AG04450 (cell line): Measurements from ENCODE around the gene ATG4D. TPM values are rescaled to one million over a fixed set of nuclear protein-coding genes. Genes with fewer than 3 reads are reported as not detected.

Experiments used
- CTCF ChIA-PET: fragments of 300-600, 350-600 bp; formaldehyde crosslinking; extraction: SDS; loops from one replicate; lab custom pipeline; 2022; ENCODE audit warnings: antibody characterized with exemption, inconsistent platforms; lab: Charles Lee
- POLR2A ChIA-PET: fragments of 350-600 bp; formaldehyde crosslinking; extraction: SDS; loops from one replicate; lab custom pipeline; 2021; ENCODE audit warnings: antibody characterized with exemption, inconsistent platforms; lab: Yijun Ruan, JAX
- DNase-seq: peaks from one replicate; pipeline ENCODE4 v3.0.0-alpha.2; 2011; ENCODE audit warnings: low read depth, low spot score
- H3K27ac ChIP-seq: one replicate; pipeline ENCODE4 v1.5.1; 2012; ENCODE audit warnings: low read depth, low read length, control low read depth
- H3K27me3 ChIP-seq: one replicate; pipeline ENCODE4 v1.6.0; 2012; ENCODE audit warnings: low read length; ENCODE audit not compliant: control insufficient read depth, insufficient read depth
- H3K4me3 ChIP-seq: 2 replicates; pipeline ENCODE4 v1.5.1; 2011; ENCODE audit warnings: mild to moderate bottlenecking, low read depth, low read length, control low read depth
- H3K9me3 ChIP-seq: 2 replicates; pipeline ENCODE4 v1.5.1; 2012; ENCODE audit warnings: low read length; ENCODE audit not compliant: control insufficient read depth, insufficient read depth
- CTCF ChIP-seq: IDR thresholded peaks from 2 replicates; pipeline ENCODE4 v1.5.1; 2011; ENCODE audit warnings: low read depth, low read length, control low read depth, inconsistent platforms
- polyA plus RNA-seq: library from polyadenylated mRNA; depleted of rRNA; stranded (reverse); fragments of >200 nt; gene quantifications from 2 replicates; pipeline ENCODE4 v1.2.3, GENCODE V29; 2011

The ATG4D gene
- polyA plus RNA-seq, 1 experiment, result 4.6 TPM

GRCh38 chr19:10553087-10553667 is 9.5 kb downstream of the ATG4D start:
- Histone ChIP-seq H3K4me3 (no peak overlapping the region), H3K9me3 (peaks cover 9% of the 10 kb centered on the region), H3K27ac (no peak overlapping the region), H3K27me3 (no peaks in the 10 kb centered on the region)
- ChIA-PET POLR2A (no interaction called here), CTCF (interaction anchor here (0.6 to 1.3 kb wide), 3 partner anchors 22 to 70 kb away, joined by 3 to 4 read pairs (median 3); no protein-coding TSS in a partner anchor)
- TF ChIP-seq CTCF, result no peak
- DNase-seq, result no peak

GRCh38 chr19:10553943-10554381 is 10.3 kb downstream of the ATG4D start:
- no peak for DNase-seq
- no peak overlapping the region for H3K4me3 ChIP-seq
- ChIA-PET CTCF (no interaction called here), POLR2A (no interaction called here)
- peaks cover 9% of the 10 kb centered on the region for H3K9me3 ChIP-seq
- TF ChIP-seq CTCF, result no peak
- no peaks in the 10 kb centered on the region for H3K27me3 ChIP-seq
- no peak overlapping the region for H3K27ac ChIP-seq

- ChIA-PET POLR2A (interaction anchor here (0.7 kb wide), 1 partner anchor 11 kb away, joined by 6 read pairs; the partner anchor contains the start of gene KRI1), CTCF (interaction anchor here (1.4 kb wide), 1 partner anchor 11 kb away, joined by 3 read pairs; the partner anchor contains the start of gene KRI1)
- Histone ChIP-seq H3K27ac (no peak overlapping the region), H3K27me3 (no peaks in the 10 kb centered on the region), H3K4me3 (no peak overlapping the region), H3K9me3 (peaks cover 9% of the 10 kb centered on the region)
- TF ChIP-seq CTCF, result no peak
- DNase-seq, result no peak
These were observed 11.3 kb downstream of the ATG4D start for GRCh38 chr19:10554760-10555609.

- Histone ChIP-seq H3K4me3 (no peak overlapping the region), H3K9me3 (peaks cover 9% of the 10 kb centered on the region), H3K27ac (no peak overlapping the region), H3K27me3 (no peaks in the 10 kb centered on the region)
- no peak for DNase-seq
- TF ChIP-seq CTCF, result no peak
- ChIA-PET CTCF (interaction anchor here (0.5 to 1.4 kb wide), 3 partner anchors 10 to 118 kb away, joined by 3 to 7 read pairs (median 5); partner anchors contain the start of gene KRI1), POLR2A (interaction anchor here (0.7 kb wide), 1 partner anchor 10 kb away, joined by 6 read pairs; the partner anchor contains the start of gene KRI1)
These were observed 11.9 kb downstream of the ATG4D start for GRCh38 chr19:10555610-10555973.
